Activated CD4-positive, alpha-beta T cell treated with anti-CD3 and anti-CD28 coated beads, Interleukin-2, amount 50 U/mL, for 16 hours (primary cell): ENCODE measurements around the gene ADAMTSL2.
"Not testable (repeated sequence)": the region's sequence is repeated elsewhere in the genome, so short reads cannot be mapped to it uniquely, and the experiment has no call there.

Experiments
- DNase-seq: peaks from one replicate; pipeline ENCODE4 v3.0.0-alpha.2; 2020

The ADAMTSL2 gene

GRCh38 chr9:133560944-133561343 is 26.4 kb downstream of the ADAMTSL2 start:
- no peak for DNase-seq

GRCh38 chr9:133561976-133562554 is 27.6 kb downstream of the ADAMTSL2 start:
- no peak for DNase-seq

GRCh38 chr9:133562611-133563290 is 28.2 kb downstream of the ADAMTSL2 start:
- no peak for DNase-seq

- no peak for DNase-seq
Observed at GRCh38 chr9:133563291-133563796, 28.8 kb downstream of the ADAMTSL2 start.

- DNase-seq: not testable (repeated sequence)
Observed at GRCh38 chr9:133563814-133564213, 29.3 kb downstream of the ADAMTSL2 start.

- DNase-seq: no peak
Observed at GRCh38 chr9:133564451-133565116, 30.1 kb downstream of the ADAMTSL2 start.

- no peak for DNase-seq
Observed at GRCh38 chr9:133566382-133566781, 31.9 kb downstream of the ADAMTSL2 start.

GRCh38 chr9:133566817-133567216 is 32.3 kb downstream of the ADAMTSL2 start:
- no peak for DNase-seq

- DNase-seq: no peak
Observed at GRCh38 chr9:133568186-133568585, 33.7 kb downstream of the ADAMTSL2 start.

GRCh38 chr9:133569121-133569785 is 34.7 kb downstream of the ADAMTSL2 start:
- DNase-seq: no peak

- DNase-seq: no peak
Observed at GRCh38 chr9:133569891-133570690, 35.6 kb downstream of the ADAMTSL2 start.

GRCh38 chr9:133570691-133571080 is 36.2 kb downstream of the ADAMTSL2 start:
- no peak for DNase-seq

GRCh38 chr9:133571391-133571890 is 36.9 kb downstream of the ADAMTSL2 start:
- no peak for DNase-seq

- no peak for DNase-seq
Observed at GRCh38 chr9:133571896-133572595, 37.5 kb downstream of the ADAMTSL2 start.

- no peak for DNase-seq
Observed at GRCh38 chr9:133572821-133573361, 38.4 kb downstream of the ADAMTSL2 start.

GRCh38 chr9:133573791-133574515 is 39.4 kb downstream of the ADAMTSL2 start:
- no peak for DNase-seq

GRCh38 chr9:133574771-133575170 is 40.3 kb downstream of the ADAMTSL2 start:
- no peak for DNase-seq

- no peak for DNase-seq
Observed at GRCh38 chr9:133575186-133576030, 40.9 kb downstream of the ADAMTSL2 start.

GRCh38 chr9:133576031-133576874 is 41.7 kb downstream of the ADAMTSL2 start:
- no peak for DNase-seq
